HepG2 (cell line): ENCODE data around the gene NINL. TPM values are rescaled to one million over a fixed set of nuclear protein-coding genes. Genes with fewer than 3 reads are reported as not detected.

Experiments
- GLI4 ChIP-seq: sonication (generic); formaldehyde crosslinking; IDR thresholded peaks from 2 replicates; pipeline ENCODE4 v1.5.1; 2020; ENCODE audit warnings: missing genetic modification reagents, mild to moderate bottlenecking, moderate library complexity, borderline replicate concordance
- ISL2 ChIP-seq: sonication (generic); formaldehyde crosslinking; IDR thresholded peaks from 2 replicates; pipeline ENCODE4 v1.5.0; 2020; ENCODE audit warnings: missing genetic modification reagents
- JUN ChIP-seq: sonication (generic); formaldehyde crosslinking; IDR thresholded peaks from 2 replicates; pipeline ENCODE4 v1.4.0; 2020; ENCODE audit warnings: mild to moderate bottlenecking, missing genetic modification reagents
- KAT8 ChIP-seq: IDR thresholded peaks from 2 replicates; pipeline ENCODE4 v1.6.1; 2016; ENCODE audit warnings: missing genetic modification reagents, missing compliant biosample characterization
- KDM5B ChIP-seq: sonication (generic); formaldehyde crosslinking; IDR thresholded peaks from 2 replicates; pipeline ENCODE4 v1.4.0; 2020; ENCODE audit warnings: missing genetic modification reagents, mild to moderate bottlenecking, borderline replicate concordance
- TBP ChIP-seq: sonication (generic); formaldehyde crosslinking; IDR thresholded peaks from 2 replicates; pipeline ENCODE4 v1.5.0; 2020; ENCODE audit warnings: missing genetic modification reagents
- TCF12 ChIP-seq, 2 experiments: fragments of 450-650 bp in 1 of 2; sonication (generic) in 1 of 2; formaldehyde crosslinking in 1 of 2; IDR thresholded peaks; 2 replicates each; pipeline versions ENCODE4 v1.6.1 to v1.8.0; 2017 to 2022; ENCODE audit warnings: antibody characterized with exemption in 1 of 2, mild to moderate bottlenecking in 1 of 2, missing genetic modification reagents in 1 of 2, moderate library complexity in 1 of 2
- ZFYVE20 ChIP-seq: sonication (generic); formaldehyde crosslinking; IDR thresholded peaks from 2 replicates; pipeline ENCODE4 v1.8.0; 2023; ENCODE audit warnings: low read depth, mild to moderate bottlenecking, moderate library complexity, missing genetic modification reagents, borderline replicate concordance
- ZNF274 ChIP-seq: sonication (generic); formaldehyde crosslinking; IDR thresholded peaks from 2 replicates; pipeline ENCODE4 v1.5.1; 2020; ENCODE audit warnings: mild to moderate bottlenecking, missing genetic modification reagents
- ZNF292 ChIP-seq: sonication (generic); formaldehyde crosslinking; IDR thresholded peaks from 2 replicates; pipeline ENCODE4 v1.8.1; 2022; ENCODE audit warnings: mild to moderate bottlenecking, low read depth, missing genetic modification reagents, borderline replicate concordance
- ZNF460 ChIP-seq: sonication (generic); formaldehyde crosslinking; IDR thresholded peaks from 2 replicates; pipeline ENCODE4 v1.5.1; 2020; ENCODE audit warnings: missing genetic modification reagents, mild to moderate bottlenecking, borderline replicate concordance
- ZNF776 ChIP-seq: sonication (generic); formaldehyde crosslinking; IDR thresholded peaks from 2 replicates; pipeline ENCODE4 v1.4.0; 2020; ENCODE audit warnings: mild to moderate bottlenecking, missing genetic modification reagents
- ZSCAN22 ChIP-seq: sonication (generic); formaldehyde crosslinking; IDR thresholded peaks from 2 replicates; pipeline ENCODE4 v1.4.0; 2020; ENCODE audit warnings: mild to moderate bottlenecking, missing genetic modification reagents
- polyA plus RNA-seq, 8 experiments: library from polyadenylated mRNA; depleted of rRNA in 3 of 8; stranded (reverse) in 7 of 8; unstranded in 1 of 8; fragments of >200 nt; fragmentation: Illumina TruSeq in 4 of 8; extraction: Trizol in 4 of 8; gene quantifications; 2 replicates each; pipeline versions ENCODE4 v1.2.1 to v1.2.3, GENCODE V29; 2011 to 2016; ENCODE audit warnings: low read depth in 4 of 8, missing spikeins in 1 of 8, mixed read lengths in 1 of 8; ENCODE audit not compliant: insufficient read depth in 1 of 8
- total RNA-seq, 5 experiments: library from RNA; depleted of rRNA; stranded (reverse); fragments of >200 nt; fragmentation: Illumina TruSeq; extraction: Trizol; gene quantifications; 2 replicates each; pipeline ENCODE4 v1.2.3, GENCODE V29; 2016; ENCODE audit warnings: low read depth in 1 of 5
- TF ChIP-seq, protein P1 (sequence below): sonication (generic); formaldehyde crosslinking; conservative IDR thresholded peaks from 2 replicates; pipeline ENCODE4 v1.8.0; 2022; ENCODE audit warnings: missing genetic modification reagents
- TF ChIP-seq, protein P2 (sequence below): sonication (generic); formaldehyde crosslinking; conservative IDR thresholded peaks from 2 replicates; pipeline ENCODE4 v1.4.0; 2020; ENCODE audit warnings: missing genetic modification reagents
- TF ChIP-seq, protein P3 (sequence below): sonication (generic); formaldehyde crosslinking; IDR thresholded peaks from 2 replicates; pipeline ENCODE4 v1.4.0; 2020; ENCODE audit warnings: missing genetic modification reagents
- TF ChIP-seq, protein P4 (sequence below): sonication (generic); formaldehyde crosslinking; conservative IDR thresholded peaks from 2 replicates; pipeline ENCODE4 v1.8.0; 2022; ENCODE audit warnings: mild to moderate bottlenecking, moderate library complexity, missing genetic modification reagents
- TF ChIP-seq, protein P5 (sequence below): sonication (generic); formaldehyde crosslinking; IDR thresholded peaks from 2 replicates; pipeline ENCODE4 v1.4.0; 2020; ENCODE audit warnings: mild to moderate bottlenecking, missing genetic modification reagents, borderline replicate concordance

Gene NINL
- total and polyA plus RNA-seq, 2 of the 13 experiments (the other 11 are each of a cell fraction or from before 2014, with no cell fraction given): 32.3 to 34.3 TPM

DNA sequence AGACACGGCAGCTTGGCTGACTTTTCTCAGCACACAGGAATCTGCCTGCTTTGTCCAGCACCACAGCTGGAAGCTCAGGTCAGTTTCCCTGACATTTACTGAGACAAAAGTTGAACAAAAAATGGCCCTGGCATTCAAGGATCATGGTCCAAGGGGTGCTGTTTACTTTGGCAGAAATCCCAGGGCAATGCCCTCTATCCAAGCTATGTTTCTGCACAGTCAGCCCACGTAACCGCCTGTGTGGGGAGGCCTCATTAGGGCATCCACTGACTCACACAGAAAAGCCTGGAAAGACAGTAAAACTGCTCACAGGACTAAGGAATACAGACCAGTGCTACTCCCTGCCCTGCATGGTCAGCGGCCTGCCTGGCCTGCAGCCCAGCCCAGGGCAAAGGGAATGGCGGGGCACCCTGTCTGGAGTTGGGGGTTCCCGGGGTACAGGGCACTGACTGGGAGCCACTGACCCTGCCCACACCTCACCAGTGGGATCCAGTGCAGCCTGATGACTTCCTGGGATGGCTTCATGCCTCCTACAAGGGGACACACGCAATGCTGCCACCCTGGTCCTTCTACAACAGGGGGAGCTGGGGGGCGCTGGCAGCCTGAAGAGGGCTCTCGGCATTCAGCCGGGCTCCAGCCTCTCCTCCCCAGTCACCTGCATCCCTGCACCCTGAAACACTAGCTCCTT lies 77.1 kb downstream of the NINL start (continued):
- TF ChIP-seq ZNF274 (CRISPR knock-in tag) (0 out of 2 replicates have a peak, but pooled peaks have one; percentile 62), TCF12 (IDR thresholded peaks at IDR 0.05) (no peak), TCF12 (CRISPR knock-in tag; IDR thresholded peaks at IDR 0.05) (peak; percentile 98), ZNF776 (0 out of 2 replicates have a peak, but pooled peaks have one; percentile 64), ZNF460 (no peak; the same call in 1 of the 2 replicates), KDM5B (CRISPR knock-in tag) (peak; percentile 83), ZSCAN22 (CRISPR knock-in tag) (no peak), ISL2 (CRISPR knock-in tag) (peak; percentile 96), ZNF292 (CRISPR knock-in tag) (peak; percentile 99), KAT8 (CRISPR knock-in tag) (peak; percentile 94), GLI4 (CRISPR knock-in tag) (peak; percentile 25; the same call in 1 of the 2 replicates), JUN (CRISPR knock-in tag) (peak; percentile 96), ZFYVE20 (CRISPR knock-in tag) (no peak), TBP (CRISPR knock-in tag) (no peak)
- TF ChIP-seq, protein P1, sequence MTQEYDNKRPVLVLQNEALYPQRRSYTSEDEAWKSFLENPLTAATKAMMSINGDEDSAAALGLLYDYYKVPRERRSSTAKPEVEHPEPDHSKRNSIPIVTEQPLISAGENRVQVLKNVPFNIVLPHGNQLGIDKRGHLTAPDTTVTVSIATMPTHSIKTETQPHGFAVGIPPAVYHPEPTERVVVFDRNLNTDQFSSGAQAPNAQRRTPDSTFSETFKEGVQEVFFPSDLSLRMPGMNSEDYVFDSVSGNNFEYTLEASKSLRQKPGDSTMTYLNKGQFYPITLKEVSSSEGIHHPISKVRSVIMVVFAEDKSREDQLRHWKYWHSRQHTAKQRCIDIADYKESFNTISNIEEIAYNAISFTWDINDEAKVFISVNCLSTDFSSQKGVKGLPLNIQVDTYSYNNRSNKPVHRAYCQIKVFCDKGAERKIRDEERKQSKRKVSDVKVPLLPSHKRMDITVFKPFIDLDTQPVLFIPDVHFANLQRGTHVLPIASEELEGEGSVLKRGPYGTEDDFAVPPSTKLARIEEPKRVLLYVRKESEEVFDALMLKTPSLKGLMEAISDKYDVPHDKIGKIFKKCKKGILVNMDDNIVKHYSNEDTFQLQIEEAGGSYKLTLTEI (CRISPR knock-in tag): no peak
- TF ChIP-seq, protein P2, sequence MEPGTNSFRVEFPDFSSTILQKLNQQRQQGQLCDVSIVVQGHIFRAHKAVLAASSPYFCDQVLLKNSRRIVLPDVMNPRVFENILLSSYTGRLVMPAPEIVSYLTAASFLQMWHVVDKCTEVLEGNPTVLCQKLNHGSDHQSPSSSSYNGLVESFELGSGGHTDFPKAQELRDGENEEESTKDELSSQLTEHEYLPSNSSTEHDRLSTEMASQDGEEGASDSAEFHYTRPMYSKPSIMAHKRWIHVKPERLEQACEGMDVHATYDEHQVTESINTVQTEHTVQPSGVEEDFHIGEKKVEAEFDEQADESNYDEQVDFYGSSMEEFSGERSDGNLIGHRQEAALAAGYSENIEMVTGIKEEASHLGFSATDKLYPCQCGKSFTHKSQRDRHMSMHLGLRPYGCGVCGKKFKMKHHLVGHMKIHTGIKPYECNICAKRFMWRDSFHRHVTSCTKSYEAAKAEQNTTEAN: peak; percentile 97
- TF ChIP-seq, protein P3, sequence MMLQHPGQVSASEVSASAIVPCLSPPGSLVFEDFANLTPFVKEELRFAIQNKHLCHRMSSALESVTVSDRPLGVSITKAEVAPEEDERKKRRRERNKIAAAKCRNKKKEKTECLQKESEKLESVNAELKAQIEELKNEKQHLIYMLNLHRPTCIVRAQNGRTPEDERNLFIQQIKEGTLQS: peak; percentile 71
- TF ChIP-seq, protein P4, sequence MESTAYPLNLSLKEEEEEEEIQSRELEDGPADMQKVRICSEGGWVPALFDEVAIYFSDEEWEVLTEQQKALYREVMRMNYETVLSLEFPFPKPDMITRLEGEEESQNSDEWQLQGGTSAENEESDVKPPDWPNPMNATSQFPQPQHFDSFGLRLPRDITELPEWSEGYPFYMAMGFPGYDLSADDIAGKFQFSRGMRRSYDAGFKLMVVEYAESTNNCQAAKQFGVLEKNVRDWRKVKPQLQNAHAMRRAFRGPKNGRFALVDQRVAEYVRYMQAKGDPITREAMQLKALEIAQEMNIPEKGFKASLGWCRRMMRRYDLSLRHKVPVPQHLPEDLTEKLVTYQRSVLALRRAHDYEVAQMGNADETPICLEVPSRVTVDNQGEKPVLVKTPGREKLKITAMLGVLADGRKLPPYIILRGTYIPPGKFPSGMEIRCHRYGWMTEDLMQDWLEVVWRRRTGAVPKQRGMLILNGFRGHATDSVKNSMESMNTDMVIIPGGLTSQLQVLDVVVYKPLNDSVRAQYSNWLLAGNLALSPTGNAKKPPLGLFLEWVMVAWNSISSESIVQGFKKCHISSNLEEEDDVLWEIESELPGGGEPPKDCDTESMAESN (CRISPR knock-in tag): peak; percentile 96
- TF ChIP-seq, protein P5, sequence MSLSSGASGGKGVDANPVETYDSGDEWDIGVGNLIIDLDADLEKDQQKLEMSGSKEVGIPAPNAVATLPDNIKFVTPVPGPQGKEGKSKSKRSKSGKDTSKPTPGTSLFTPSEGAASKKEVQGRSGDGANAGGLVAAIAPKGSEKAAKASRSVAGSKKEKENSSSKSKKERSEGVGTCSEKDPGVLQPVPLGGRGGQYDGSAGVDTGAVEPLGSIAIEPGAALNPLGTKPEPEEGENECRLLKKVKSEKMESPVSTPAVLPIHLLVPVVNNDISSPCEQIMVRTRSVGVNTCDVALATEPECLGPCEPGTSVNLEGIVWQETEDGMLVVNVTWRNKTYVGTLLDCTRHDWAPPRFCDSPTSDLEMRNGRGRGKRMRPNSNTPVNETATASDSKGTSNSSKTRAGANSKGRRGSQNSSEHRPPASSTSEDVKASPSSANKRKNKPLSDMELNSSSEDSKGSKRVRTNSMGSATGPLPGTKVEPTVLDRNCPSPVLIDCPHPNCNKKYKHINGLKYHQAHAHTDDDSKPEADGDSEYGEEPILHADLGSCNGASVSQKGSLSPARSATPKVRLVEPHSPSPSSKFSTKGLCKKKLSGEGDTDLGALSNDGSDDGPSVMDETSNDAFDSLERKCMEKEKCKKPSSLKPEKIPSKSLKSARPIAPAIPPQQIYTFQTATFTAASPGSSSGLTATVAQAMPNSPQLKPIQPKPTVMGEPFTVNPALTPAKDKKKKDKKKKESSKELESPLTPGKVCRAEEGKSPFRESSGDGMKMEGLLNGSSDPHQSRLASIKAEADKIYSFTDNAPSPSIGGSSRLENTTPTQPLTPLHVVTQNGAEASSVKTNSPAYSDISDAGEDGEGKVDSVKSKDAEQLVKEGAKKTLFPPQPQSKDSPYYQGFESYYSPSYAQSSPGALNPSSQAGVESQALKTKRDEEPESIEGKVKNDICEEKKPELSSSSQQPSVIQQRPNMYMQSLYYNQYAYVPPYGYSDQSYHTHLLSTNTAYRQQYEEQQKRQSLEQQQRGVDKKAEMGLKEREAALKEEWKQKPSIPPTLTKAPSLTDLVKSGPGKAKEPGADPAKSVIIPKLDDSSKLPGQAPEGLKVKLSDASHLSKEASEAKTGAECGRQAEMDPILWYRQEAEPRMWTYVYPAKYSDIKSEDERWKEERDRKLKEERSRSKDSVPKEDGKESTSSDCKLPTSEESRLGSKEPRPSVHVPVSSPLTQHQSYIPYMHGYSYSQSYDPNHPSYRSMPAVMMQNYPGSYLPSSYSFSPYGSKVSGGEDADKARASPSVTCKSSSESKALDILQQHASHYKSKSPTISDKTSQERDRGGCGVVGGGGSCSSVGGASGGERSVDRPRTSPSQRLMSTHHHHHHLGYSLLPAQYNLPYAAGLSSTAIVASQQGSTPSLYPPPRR (CRISPR knock-in tag): peak; percentile 97
